HG03066 (cell line): Measurements from ENCODE around the gene ZNF578.
"Not testable (repeated sequence)": the region's sequence is repeated elsewhere in the genome, so short reads cannot be mapped to it uniquely, and the experiment has no call there.

Experiments
- ATAC-seq: cut with Tn5 transposase; IDR thresholded peaks from one replicate; pipeline ENCODE4 v1.9.1; 2021; ENCODE audit warnings: low read depth; ENCODE audit not compliant: unreplicated experiment

The ZNF578 gene

GRCh38 chr19:52557231-52557995 lies 104.1 kb downstream of the ZNF578 start:
- ATAC-seq, result no peak

GRCh38 chr19:52558732-52559445 lies 105.5 kb downstream of the ZNF578 start:
- ATAC-seq, result not testable (repeated sequence)

- not testable (repeated sequence) for ATAC-seq
These were observed 108.3 kb downstream of the ZNF578 start for GRCh38 chr19:52561611-52562010.
